ENCODE measurements around the gene RRAS2.
"Not testable (repeated sequence)": the region's sequence is repeated elsewhere in the genome, so short reads cannot be mapped to it uniquely, and the experiment has no call there.

The RRAS2 gene

DNA sequence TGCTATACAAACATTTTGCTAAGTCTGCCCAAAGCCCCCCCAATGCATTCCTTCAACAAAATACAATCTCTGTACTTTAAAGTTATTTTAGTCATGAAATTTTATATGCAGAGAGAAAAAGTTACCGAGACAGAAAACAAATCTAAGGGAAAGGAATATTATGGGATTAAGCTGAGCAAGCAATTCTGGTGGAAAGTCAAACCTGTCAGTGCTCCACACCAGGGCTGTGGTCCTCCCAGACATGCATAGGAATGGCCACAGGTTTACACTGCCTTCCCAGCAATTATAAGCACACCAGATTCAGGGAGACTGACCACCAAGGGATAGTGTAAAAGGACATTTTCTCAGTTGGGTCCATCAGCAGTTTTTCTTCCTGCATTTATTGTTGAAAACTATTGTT, 92.4 kb downstream of the RRAS2 start:
- FAIRE-seq (no peak), DNase-seq (ENCODE audit: extremely low spot score, insufficient read length, low read depth) (no peak)

DNA sequence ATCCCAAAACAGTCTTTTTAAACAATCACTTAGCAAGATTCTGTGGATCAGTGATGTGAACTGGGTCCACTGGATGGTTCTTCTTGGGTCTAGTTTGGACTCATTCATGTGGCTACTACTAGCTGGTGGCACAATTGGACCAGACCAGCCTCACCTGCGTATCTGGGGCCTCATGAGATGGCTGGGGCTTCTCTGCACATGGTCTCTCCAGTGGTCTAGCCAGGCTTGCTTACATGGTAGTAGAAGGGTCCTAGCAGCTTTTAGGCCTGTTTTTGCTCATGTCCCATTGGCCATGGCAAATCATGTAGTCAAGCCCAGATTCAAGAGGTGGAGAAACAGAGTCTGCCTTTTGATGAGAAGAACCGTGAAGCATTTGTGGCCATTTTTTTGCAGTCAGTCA, 94.0 kb downstream of the RRAS2 start:
- DNase-seq (ENCODE audit: extremely low spot score, insufficient read length, low read depth) (no peak), FAIRE-seq (no peak)

- FAIRE-seq, result no peak
- DNase-seq (ENCODE audit: extremely low spot score, insufficient read length, low read depth), result no peak
These were observed 96.6 kb downstream of the RRAS2 start for GRCh38 chr11:14262271-14262846.

- FAIRE-seq, result no peak
These were observed 97.9 kb downstream of the RRAS2 start for GRCh38 chr11:14261066-14261465.

DNA sequence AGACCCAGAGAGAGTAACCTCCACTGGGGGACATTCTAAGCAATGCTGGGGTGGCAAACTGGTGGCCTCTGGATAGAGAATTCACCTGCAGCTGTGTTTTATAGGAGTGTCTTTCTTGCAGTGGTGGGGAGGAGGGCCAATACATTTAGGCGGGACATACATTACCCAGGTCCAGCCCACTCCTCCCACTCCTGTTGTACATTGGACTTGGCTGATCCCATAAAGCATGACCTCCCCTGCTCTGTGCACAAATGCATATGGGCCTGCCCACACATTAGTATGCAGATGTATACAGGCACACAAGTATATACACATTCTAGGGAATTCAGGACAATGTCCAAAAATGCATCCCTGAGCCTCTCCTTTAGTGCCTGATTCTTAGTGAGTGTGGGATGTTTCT, 99.1 kb downstream of the RRAS2 start:
- DNase-seq (ENCODE audit: extremely low spot score, insufficient read length, low read depth) (no peak), FAIRE-seq (no peak)

More at GRCh38 chr11:14261066-14261465, 97.9 kb downstream of the RRAS2 start:
- no peak for DNase-seq (ENCODE audit: extremely low spot score, insufficient read length, low read depth)

- no peak for FAIRE-seq
- DNase-seq (ENCODE audit: extremely low spot score, insufficient read length, low read depth), result no peak
These were observed 99.7 kb downstream of the RRAS2 start for GRCh38 chr11:14259186-14259784.

DNA sequence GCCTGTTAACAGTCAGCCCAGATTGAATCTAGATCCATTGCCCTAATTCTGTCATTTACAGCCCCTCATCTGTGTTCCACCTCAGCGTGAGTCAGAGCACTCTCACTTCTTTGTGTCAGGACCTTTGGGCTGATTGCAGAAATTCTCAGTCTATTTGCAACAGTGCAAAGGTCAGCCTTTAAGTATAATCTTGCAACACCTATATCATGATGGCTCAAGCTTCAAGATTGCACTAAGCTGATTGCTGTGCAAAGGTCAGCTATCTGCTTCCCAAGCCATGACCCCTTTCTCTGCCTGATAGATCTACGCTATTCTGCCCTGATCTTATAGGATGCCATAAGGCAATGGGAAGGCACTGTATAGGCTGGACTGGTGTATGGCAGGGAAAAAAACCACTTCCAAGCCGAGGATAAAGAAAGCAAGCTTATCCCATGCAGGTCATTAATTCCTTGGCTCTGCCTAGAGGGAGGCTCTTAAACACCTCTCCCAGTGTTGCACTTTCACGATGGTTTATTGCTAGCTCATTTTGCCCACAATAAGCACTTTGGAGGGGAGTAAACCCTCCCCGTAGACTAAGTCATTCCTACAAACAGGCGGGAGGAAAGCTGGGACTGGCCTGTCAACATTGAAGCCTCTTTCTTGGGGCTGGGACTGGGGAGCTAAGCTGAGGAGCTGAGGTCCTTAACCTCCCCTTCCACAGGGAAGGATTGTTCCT, 100.6 kb downstream of the RRAS2 start:
- FAIRE-seq, result no peak
- DNase-seq (ENCODE audit: extremely low spot score, insufficient read length, low read depth), result no peak

GRCh38 chr11:14255238-14255534, 103.8 kb downstream of the RRAS2 start:
- DNase-seq (ENCODE audit: extremely low spot score, insufficient read length, low read depth) (no peak), FAIRE-seq (no peak)

DNA sequence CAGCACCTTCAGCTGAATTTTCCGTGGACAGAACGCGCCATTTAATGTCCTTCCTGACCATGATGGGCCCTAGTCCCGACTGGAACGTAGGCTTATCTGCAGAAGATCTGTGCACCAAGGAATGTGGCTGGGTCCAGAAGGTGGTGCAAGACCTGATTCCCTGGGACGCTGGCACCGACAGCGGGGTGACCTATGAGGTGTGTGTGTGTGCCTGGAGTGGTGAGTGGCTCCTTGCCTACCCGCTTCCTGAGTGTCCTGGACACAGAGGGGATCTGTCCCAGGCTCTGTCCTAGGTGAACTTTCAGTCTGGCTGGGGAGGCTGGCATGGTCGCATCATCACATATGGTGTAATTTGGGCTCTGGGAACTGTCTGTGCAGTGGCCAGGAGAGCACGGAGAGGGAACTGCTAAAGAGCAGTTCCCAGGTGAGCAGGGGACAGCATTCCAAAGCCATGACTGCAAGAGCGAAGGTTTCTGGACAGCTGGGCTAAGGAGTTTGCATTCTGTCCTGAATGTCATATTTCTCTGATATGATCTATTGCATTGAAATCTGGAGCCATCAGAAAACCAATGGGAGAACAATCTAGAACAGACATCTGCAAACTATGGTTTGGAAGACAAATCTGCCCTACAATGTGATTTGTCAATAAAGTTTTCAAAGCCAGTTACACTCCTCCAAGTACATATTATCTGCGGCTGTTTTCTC, 104.3 kb downstream of the RRAS2 start:
- no peak for DNase-seq (ENCODE audit: extremely low spot score, insufficient read length, low read depth)
- no peak for FAIRE-seq

GRCh38 chr11:14253840-14254239, 105.1 kb downstream of the RRAS2 start:
- no peak for FAIRE-seq
- no peak for DNase-seq (ENCODE audit: extremely low spot score, insufficient read length, low read depth)

DNA sequence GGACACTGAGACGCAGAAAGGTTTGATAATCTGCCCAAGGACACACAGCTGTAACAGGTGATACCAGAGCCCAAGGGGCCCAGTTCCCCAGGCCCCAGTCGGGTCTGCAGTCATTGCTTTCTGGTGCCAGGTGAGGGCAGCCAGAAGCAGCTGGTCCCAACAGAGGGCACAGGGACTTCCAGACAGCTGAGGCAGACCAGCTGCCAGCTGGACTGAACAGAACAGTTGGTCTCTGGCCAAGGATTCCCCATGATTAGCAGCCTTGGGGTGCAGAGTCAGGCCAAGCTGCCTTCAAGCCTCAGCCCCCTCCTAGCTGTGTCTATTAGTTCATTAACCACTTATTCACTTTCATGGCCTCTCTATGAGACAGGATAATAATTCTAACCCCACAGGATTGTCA, 105.6 kb downstream of the RRAS2 start:
- DNase-seq (ENCODE audit: extremely low spot score, insufficient read length, low read depth), result no peak
- FAIRE-seq, result no peak

DNA sequence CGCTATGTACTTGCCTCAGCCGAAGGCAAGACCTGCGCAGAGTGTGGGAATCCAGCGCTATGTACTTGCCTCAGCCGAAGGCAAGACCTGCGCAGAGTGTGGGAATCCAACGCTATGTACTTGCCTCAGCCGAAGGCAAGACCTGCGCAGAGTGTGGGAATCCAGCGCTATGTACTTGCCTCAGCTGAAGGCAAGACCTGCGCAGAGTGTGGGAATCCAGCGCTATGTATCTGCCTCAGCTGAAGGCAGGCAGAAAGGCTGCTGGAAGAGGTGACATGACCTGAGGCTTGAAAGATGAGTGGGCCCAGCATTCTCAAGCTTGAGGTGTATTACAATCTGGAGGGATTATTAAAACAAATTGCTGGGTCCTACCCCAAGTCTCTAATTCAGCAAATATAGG, 106.5 kb downstream of the RRAS2 start:
- not testable (repeated sequence) for FAIRE-seq; DNase-seq (ENCODE audit: extremely low spot score, insufficient read length, low read depth)

GRCh38 chr11:14251754-14252153, 107.2 kb downstream of the RRAS2 start:
- FAIRE-seq (no peak), DNase-seq (ENCODE audit: extremely low spot score, insufficient read length, low read depth) (no peak)

DNA sequence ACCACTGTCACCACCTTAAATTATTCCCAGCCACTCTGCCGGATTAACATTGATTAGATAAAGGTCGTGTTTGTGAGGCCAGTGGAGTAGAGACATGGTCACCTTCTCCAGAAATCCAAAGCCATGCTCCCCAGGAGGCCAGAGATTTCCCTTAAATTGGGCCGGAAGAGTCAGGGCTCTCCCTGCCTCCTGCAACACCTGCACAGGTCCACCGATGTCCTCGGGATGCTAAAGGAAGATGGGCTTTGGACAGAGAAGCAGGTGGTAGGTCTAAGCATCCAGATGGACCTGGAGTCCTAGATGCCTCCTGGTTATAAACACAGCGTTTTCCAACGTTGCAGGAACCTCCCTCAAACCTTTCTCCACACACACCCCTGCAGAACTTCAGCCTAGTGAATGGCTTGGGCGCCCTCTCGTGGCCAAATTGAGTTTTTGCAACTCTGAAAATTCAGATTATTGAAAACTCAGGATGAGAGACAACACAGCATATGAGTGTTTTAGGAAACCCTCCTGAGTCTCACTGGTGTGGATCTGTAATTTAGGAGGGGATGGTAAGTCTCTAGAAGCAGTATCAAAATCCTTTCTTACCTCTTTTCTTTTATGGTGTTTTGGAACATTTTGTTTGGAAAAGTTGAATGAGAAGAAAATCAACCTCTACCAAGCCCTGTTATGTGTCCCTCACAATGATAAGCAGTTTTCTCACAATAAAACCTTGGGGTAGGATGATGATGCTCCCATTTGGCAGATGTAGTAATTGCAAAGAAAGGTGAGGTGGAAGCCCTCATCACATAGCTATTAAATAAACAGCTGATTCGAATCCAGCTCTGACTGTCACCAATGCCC, 109.6 kb downstream of the RRAS2 start:
- FAIRE-seq (peak; percentile 78), DNase-seq (ENCODE audit: extremely low spot score, insufficient read length, low read depth) (peak; percentile 35)

GRCh38 chr11:14248580-14248981, 110.4 kb downstream of the RRAS2 start:
- DNase-seq (ENCODE audit: extremely low spot score, insufficient read length, low read depth) (no peak), FAIRE-seq (no peak)

DNA sequence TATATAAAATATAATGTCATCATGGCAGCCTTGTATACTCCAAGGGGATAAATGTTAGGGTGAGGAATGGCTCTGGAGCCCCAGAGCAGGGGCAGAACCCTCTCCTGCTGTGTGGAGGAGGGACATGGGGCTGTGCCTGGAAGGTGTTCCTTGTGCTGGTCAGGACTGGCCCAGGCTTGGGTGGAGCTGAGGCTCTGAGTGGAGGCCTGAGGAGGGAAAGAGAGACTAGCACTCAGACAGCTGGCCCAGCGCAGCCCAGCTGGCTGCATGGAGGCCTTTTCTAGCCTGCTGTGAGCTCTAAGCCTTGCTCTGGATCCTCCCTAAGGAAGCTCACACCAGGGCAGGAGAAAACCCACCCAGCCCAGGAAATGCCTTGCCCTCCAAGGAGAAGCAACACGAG, 113.5 kb downstream of the RRAS2 start:
- DNase-seq (ENCODE audit: extremely low spot score, insufficient read length, low read depth) (no peak), FAIRE-seq (no peak)

GRCh38 chr11:14244926-14245325, 114.1 kb downstream of the RRAS2 start:
- DNase-seq (ENCODE audit: extremely low spot score, insufficient read length, low read depth) (no peak), FAIRE-seq (no peak)

GRCh38 chr11:14242733-14243132, 116.2 kb downstream of the RRAS2 start:
- FAIRE-seq (no peak), DNase-seq (ENCODE audit: extremely low spot score, insufficient read length, low read depth) (no peak)

GRCh38 chr11:14242187-14242586, 116.8 kb downstream of the RRAS2 start:
- FAIRE-seq, result no peak
- DNase-seq (ENCODE audit: extremely low spot score, insufficient read length, low read depth), result no peak

DNA sequence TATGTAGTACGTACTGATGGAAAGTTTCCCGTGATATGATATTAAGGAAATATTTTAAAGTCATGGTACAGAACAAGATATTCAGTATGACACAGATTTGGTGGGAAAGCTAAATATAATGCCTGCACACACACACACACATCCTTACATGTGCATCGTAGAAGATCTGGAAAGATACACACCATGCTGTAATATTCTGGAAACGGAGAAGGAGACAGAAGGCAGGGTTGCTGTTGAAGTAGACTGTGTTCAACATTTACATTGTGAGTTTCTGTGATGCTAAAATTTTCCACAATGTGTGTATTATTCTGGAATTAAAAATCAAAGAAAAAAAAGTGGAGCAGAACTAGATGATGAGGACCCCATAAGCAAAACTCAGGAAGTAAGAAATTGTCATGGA, 118.0 kb downstream of the RRAS2 start:
- FAIRE-seq, result no peak
- DNase-seq (ENCODE audit: extremely low spot score, insufficient read length, low read depth), result no peak

Measured in GM18507 (cell line).